K562 (cell line): ENCODE results near the gene ZFAND2A. TPM values are rescaled to one million over a fixed set of nuclear protein-coding genes. Genes with fewer than 3 reads are reported as not detected.
A peak's percentile ranks its signal among the peaks of the same experiment; 100 is the strongest.

Experiments used
- ATF3 ChIP-seq, 2 experiments: fragments of 450-650 bp in 1 of 2; sonication (generic) in 1 of 2; formaldehyde crosslinking in 1 of 2; IDR thresholded peaks in 1 of 2; conservative IDR thresholded peaks in 1 of 2; 2 replicates each; pipeline versions ENCODE4 v1.6.1 to v1.8.1; 2016 to 2023; ENCODE audit warnings: mild to moderate bottlenecking in 2 of 2, moderate library complexity in 2 of 2, inconsistent platforms in 1 of 2, missing genetic modification reagents in 1 of 2
- ATF6 ChIP-seq: sonication (generic); formaldehyde crosslinking; IDR thresholded peaks from 2 replicates; pipeline ENCODE4 v1.4.0; 2020; ENCODE audit warnings: mild to moderate bottlenecking, missing genetic modification reagents
- CCNT2 ChIP-seq: IDR thresholded peaks from 2 replicates; pipeline ENCODE4 v1.6.1; 2011; ENCODE audit warnings: borderline replicate concordance, low read depth, mild to moderate bottlenecking, moderate library complexity, mixed read lengths, low read length; ENCODE audit not compliant: insufficient read length; ENCODE audit errors: extremely low read depth
- DMBX1 ChIP-seq: fragments of 250-450 bp; sonication (Bioruptor Pico); IDR thresholded peaks from 2 replicates; pipeline ENCODE4 v1.8.0; 2022; ENCODE audit warnings: inconsistent platforms, mild to moderate bottlenecking, moderate library complexity, borderline replicate concordance
- ELF1 ChIP-seq: fragments of 200-800 bp; sonication (Bioruptor generic); IDR thresholded peaks from 2 replicates; pipeline ENCODE4 v1.6.1; 2016; ENCODE audit warnings: missing genetic modification characterization, missing compliant biosample characterization
- GATAD2A ChIP-seq: fragments of 450-650 bp; IDR thresholded peaks from 2 replicates; pipeline ENCODE4 v1.6.1; 2017
- HMGXB4 ChIP-seq: sonication (generic); formaldehyde crosslinking; IDR thresholded peaks from 2 replicates; pipeline ENCODE4 v1.8.1; 2023; ENCODE audit warnings: mild to moderate bottlenecking, missing genetic modification reagents
- HOXB6 ChIP-seq: fragments of 250-450 bp; sonication (Bioruptor Pico); IDR thresholded peaks from 2 replicates; pipeline ENCODE4 v1.5.1; 2022; ENCODE audit warnings: mild to moderate bottlenecking, borderline replicate concordance
- IRF9 ChIP-seq: fragments of 450-650 bp; IDR thresholded peaks from 2 replicates; pipeline ENCODE4 v1.6.1; 2016; ENCODE audit warnings: missing biosample characterization, missing genetic modification characterization
- NBN ChIP-seq: fragments of 450-650 bp; IDR thresholded peaks from 2 replicates; pipeline ENCODE4 v1.6.1; 2016; ENCODE audit warnings: low read depth, mild to moderate bottlenecking
- POLR2A ChIP-seq: fragments of 450-650 bp; conservative IDR thresholded peaks from 2 replicates; pipeline ENCODE4 v1.6.1; 2016
- PTBP1 ChIP-seq: fragments of 200-400 bp; formaldehyde crosslinking; IDR thresholded peaks from 2 replicates; pipeline ENCODE4 v1.6.1; 2017; ENCODE audit warnings: low read depth, low read length
- USF1 ChIP-seq: sonication (generic); formaldehyde crosslinking; IDR thresholded peaks from 2 replicates; pipeline ENCODE4 v1.9.0; 2022; ENCODE audit warnings: mild to moderate bottlenecking, missing genetic modification reagents
- USF2 ChIP-seq: sonication (generic); formaldehyde crosslinking; IDR thresholded peaks from 2 replicates; pipeline ENCODE4 v1.5.0; 2020; ENCODE audit warnings: missing genetic modification reagents
- ZNF655 ChIP-seq: fragments of 250-450 bp; sonication (Bioruptor Pico); IDR thresholded peaks from 2 replicates; pipeline ENCODE4 v1.5.0; 2021
- ZNF717 ChIP-seq: fragments of 250-450 bp; sonication (Bioruptor Pico); IDR thresholded peaks from 2 replicates; pipeline ENCODE4 v1.5.0; 2021
- polyA plus RNA-seq, 8 experiments: library from polyadenylated mRNA; depleted of rRNA in 4 of 8; stranded (reverse) in 5 of 8; unstranded in 3 of 8; fragments of >200 nt; fragmentation: Nextera tagmentation in 2 of 8; fragmentation: Illumina TruSeq in 1 of 8; extraction: Ambion mirVana in 2 of 8; extraction: Trizol in 1 of 8; gene quantifications; 2 replicates each; pipeline versions ENCODE4 v1.2.1 to v1.2.3, GENCODE V29; 2011 to 2014; ENCODE audit warnings: inconsistent platforms in 1 of 8, missing spikeins in 1 of 8
- total RNA-seq, 7 experiments: library from RNA; depleted of rRNA in 6 of 7; stranded (reverse); fragments of >200 nt in 6 of 7; fragmentation: Illumina TruSeq in 2 of 7; extraction: Trizol in 2 of 7; gene quantifications; 2 replicates each; pipeline versions ENCODE4 v1.2.1 to v1.2.3, GENCODE V29; 2011 to 2021; ENCODE audit warnings: low replicate concordance in 1 of 7

ZFAND2A gene
- total and polyA plus RNA-seq, 9 of the 15 experiments (the other 6 are each of a cell fraction or from before 2014, with no cell fraction given), result 16.8 to 56.8 (median 26.1) TPM

GRCh38 chr7:1159891-1160669 is at the start of gene ZFAND2A (continued):
- TF ChIP-seq ATF6, result no peak
- TF ChIP-seq ELF1 (tag), result peak; percentile 96
- peak; percentile 87 for TF ChIP-seq POLR2A
- no peak for TF ChIP-seq IRF9 (tag)
- TF ChIP-seq USF1 (CRISPR knock-in tag), result no peak
- TF ChIP-seq ZNF655 (CRISPR knock-in tag), result no peak
- TF ChIP-seq USF2, result no peak
- no peak for TF ChIP-seq PTBP1
- no peak for TF ChIP-seq ZNF717 (CRISPR knock-in tag)
- no peak for TF ChIP-seq HOXB6 (CRISPR knock-in tag)
- no peak for TF ChIP-seq GATAD2A
- TF ChIP-seq NBN, result peak; percentile 82
- TF ChIP-seq DMBX1 (CRISPR knock-in tag), result no peak
- no peak for TF ChIP-seq HMGXB4 (CRISPR knock-in tag)
- peak; percentile 71 for TF ChIP-seq CCNT2
- no peak for TF ChIP-seq ATF3 (IDR thresholded peaks at IDR 0.05)
- TF ChIP-seq ATF3 (CRISPR knock-in tag; conservative IDR thresholded peaks at IDR 0.05), result no peak
